ENCODE results near the gene GAB2. TPM values are rescaled to one million over a fixed set of nuclear protein-coding genes. Genes with fewer than 3 reads are reported as not detected.

The GAB2 gene
- total RNA-seq, 6 experiments from 2014 or later = 3.8 to 10.2 (median 4.5) TPM

GRCh38 chr11:78432058-78432515 lies 14.5 kb upstream of the GAB2 start:
- Histone ChIP-seq H3K36me3 (no peaks in the 10 kb centered on the region), H3K4me1 (no peaks in the 10 kb centered on the region), H3K27me3 (no peaks in the 10 kb centered on the region), H3K27ac (no peak overlapping the region), H3K9me3 (no peaks in the 10 kb centered on the region), H3K4me3 (no peak overlapping the region)
- DNase-seq (no peak), ATAC-seq (peak in 2 of 4 donors; percentile 52 to 56)
- WGBS (ENCODE audit: insufficient coverage, low coverage, low lambda C conversion rate, missing lambda C conversion rate) = 93% methylated on average over 3 of the region's 4 CpGs
- TF ChIP-seq CTCF (IDR thresholded peaks at IDR 0.05) (peak; percentile 17 to 51 (median 47)), POLR2A (IDR thresholded peaks at IDR 0.05) (no peak)
- intact Hi-C loops (cut with DNase I) = no loop called here

GRCh38 chr11:78429660-78430059 lies 12.0 kb upstream of the GAB2 start:
- no peaks in the 10 kb centered on the region for H3K4me1 ChIP-seq
- no peak overlapping the region for H3K4me3 ChIP-seq
- no peaks in the 10 kb centered on the region for H3K27me3 ChIP-seq
- H3K36me3 ChIP-seq = no peaks in the 10 kb centered on the region
- H3K27ac ChIP-seq = no peak overlapping the region
- DNase-seq (no peak), ATAC-seq (no peak)
- 49% methylated on average over 4 of the region's 4 CpGs for WGBS (ENCODE audit: insufficient coverage, low coverage, low lambda C conversion rate, missing lambda C conversion rate)
- no peak for TF ChIP-seq POLR2A (IDR thresholded peaks at IDR 0.05)
- TF ChIP-seq CTCF (IDR thresholded peaks at IDR 0.05) = no peak
- H3K9me3 ChIP-seq = no peaks in the 10 kb centered on the region
- intact Hi-C loops (cut with DNase I) = no loop called here

- DNase-seq (no peak), ATAC-seq (no peak)
- Histone ChIP-seq H3K4me1 (no peaks in the 10 kb centered on the region), H3K9me3 (no peaks in the 10 kb centered on the region), H3K4me3 (no peak overlapping the region), H3K27me3 (no peaks in the 10 kb centered on the region), H3K36me3 (no peaks in the 10 kb centered on the region), H3K27ac (no peak overlapping the region)
- intact Hi-C loops (cut with DNase I) = no loop called here
- TF ChIP-seq CTCF (IDR thresholded peaks at IDR 0.05) (no peak), POLR2A (IDR thresholded peaks at IDR 0.05) (no peak)
Measured at GRCh38 chr11:78429209-78429608, 11.6 kb upstream of the GAB2 start.

- Histone ChIP-seq H3K4me3 (no peak overlapping the region), H3K4me1 (no peaks in the 10 kb centered on the region), H3K9me3 (no peaks in the 10 kb centered on the region), H3K27me3 (no peaks in the 10 kb centered on the region), H3K36me3 (no peaks in the 10 kb centered on the region), H3K27ac (no peak overlapping the region)
- WGBS (ENCODE audit: insufficient coverage, low coverage, low lambda C conversion rate, missing lambda C conversion rate) = 84% methylated on average over 3 of the region's 3 CpGs
- no peak for ATAC-seq
- TF ChIP-seq CTCF (IDR thresholded peaks at IDR 0.05) (no peak), POLR2A (IDR thresholded peaks at IDR 0.05) (no peak)
- intact Hi-C loops (cut with DNase I) = no loop called here
- DNase-seq = no peak
Measured at GRCh38 chr11:78428773-78429172, 11.2 kb upstream of the GAB2 start.

GRCh38 chr11:78428266-78428636 lies 10.6 kb upstream of the GAB2 start:
- TF ChIP-seq POLR2A (IDR thresholded peaks at IDR 0.05) (no peak), CTCF (IDR thresholded peaks at IDR 0.05) (no peak)
- intact Hi-C loops (cut with DNase I) = no loop called here
- no peaks in the 10 kb centered on the region for H3K27me3 ChIP-seq
- no peaks in the 10 kb centered on the region for H3K36me3 ChIP-seq
- no peak overlapping the region for H3K4me3 ChIP-seq
- no peaks in the 10 kb centered on the region for H3K4me1 ChIP-seq
- no peak overlapping the region for H3K27ac ChIP-seq
- DNase-seq (no peak), ATAC-seq (no peak)
- no peaks in the 10 kb centered on the region for H3K9me3 ChIP-seq
